SIG-M5 treated with dmso at 0.1 percent for 504 hours (cell line): Measurements from ENCODE around the gene ABCA2.
"Not testable (repeated sequence)": the region's sequence is repeated elsewhere in the genome, so short reads cannot be mapped to it uniquely, and the experiment has no call there.

Source experiments
- DNase-seq: peaks from one replicate; lab custom pipeline; 2025; ENCODE audit not compliant: unreplicated experiment; lab: John Stamatoyannopoulos, UW

Gene ABCA2

DNA sequence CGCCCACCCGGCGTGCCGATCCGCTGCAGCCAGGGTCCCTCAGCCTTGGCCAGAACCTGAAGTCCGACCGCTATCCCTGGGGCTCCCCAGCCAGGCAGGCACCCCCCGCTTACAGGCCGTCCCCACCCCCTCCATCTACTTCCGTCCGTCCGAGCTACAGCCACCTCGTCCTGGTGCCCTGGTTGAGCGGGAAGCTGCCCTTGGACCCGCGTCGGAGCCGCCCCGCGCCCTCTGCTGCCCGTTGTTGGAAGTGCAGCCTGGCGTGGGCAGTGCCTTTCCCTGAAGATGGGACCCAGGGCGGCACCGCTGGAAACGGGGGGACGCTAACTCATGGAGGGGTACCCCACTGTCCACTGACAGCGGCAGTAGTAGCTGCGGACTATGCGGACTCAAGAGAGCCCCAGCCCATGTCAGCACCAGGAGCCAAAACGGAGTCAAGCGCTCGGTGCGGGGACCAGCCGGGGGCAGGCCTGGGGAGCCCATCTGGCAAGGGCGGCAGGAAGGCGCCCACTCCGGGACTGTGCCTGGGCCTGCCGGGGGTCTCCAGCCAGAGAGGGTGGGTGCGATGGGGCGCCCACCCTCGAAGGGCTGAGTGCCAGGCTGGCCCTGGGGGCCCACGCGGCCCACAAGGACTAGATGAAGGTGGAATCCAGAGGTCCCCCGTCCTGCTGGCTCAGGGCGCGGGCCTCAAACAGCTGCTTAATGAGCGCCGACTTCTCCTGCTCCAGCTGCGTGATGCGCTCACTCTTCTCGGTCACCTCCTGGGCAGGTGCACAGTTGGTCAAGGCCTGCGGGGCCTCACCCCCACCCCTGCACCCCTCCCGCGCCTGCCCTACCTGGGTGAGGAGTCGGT lies 36.2 kb upstream of the ABCA2 start:
- peak; percentile 31 for DNase-seq

GRCh38 chr9:137063311-137064026 lies 35.4 kb upstream of the ABCA2 start:
- no peak for DNase-seq

DNA sequence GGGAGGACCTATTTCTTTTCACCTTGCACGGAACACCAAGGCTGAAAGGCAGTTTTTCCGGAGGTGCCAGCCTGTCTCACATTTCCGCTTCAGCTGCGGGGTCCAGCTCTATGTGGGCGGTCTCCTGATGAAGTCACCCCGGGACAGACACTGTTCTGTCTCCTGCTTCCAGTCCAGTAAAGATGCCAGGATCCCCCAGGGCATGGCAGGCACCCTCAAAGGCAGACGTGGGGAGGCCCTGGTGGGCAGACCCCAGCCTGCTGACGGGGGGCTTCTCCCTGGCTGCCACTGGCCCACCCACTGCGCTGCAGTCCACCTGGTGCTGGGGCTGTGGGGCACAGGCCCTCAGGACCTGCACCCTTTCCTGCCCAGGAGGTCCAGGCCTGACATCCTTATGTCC lies 34.8 kb upstream of the ABCA2 start:
- not testable (repeated sequence) for DNase-seq

- no peak for DNase-seq
Observed at GRCh38 chr9:137062384-137062783, 34.3 kb upstream of the ABCA2 start.

DNA sequence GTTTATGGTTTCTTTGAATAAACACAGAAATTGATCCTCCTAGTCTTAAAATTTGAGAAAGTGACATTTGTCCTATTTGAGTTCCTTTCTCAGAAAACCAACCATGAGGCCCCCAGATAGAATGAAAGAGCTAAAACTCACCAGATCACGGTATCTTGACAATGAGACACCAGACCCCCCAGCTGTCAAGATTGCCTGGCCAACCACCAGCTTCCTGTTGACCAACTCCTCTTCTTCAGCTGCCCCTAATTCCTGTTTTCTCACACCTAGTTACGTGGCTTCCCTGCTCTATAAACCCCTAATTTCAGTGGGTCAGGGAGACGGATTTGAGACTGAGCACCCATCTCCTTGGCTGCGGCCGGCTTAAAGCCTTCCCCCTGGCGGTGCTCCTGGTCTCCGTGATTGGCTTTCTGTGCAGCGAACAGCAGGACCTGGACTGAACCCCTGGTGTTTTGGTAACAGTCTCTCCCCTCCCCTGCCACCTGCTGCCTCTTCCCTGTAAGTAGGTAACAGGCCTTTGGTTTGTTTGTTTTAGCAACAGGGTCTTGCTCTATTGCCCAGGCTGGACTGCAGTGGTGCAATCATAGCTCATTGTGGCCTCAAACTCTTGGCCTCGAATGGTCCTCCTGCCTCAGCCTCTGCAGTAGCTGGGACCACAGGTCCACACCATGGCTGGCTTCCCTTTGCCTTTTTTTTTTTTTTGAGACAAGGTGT lies 30.6 kb upstream of the ABCA2 start:
- DNase-seq, result no peak

- no peak for DNase-seq
Observed at GRCh38 chr9:137057545-137057944, 29.5 kb upstream of the ABCA2 start.

DNA sequence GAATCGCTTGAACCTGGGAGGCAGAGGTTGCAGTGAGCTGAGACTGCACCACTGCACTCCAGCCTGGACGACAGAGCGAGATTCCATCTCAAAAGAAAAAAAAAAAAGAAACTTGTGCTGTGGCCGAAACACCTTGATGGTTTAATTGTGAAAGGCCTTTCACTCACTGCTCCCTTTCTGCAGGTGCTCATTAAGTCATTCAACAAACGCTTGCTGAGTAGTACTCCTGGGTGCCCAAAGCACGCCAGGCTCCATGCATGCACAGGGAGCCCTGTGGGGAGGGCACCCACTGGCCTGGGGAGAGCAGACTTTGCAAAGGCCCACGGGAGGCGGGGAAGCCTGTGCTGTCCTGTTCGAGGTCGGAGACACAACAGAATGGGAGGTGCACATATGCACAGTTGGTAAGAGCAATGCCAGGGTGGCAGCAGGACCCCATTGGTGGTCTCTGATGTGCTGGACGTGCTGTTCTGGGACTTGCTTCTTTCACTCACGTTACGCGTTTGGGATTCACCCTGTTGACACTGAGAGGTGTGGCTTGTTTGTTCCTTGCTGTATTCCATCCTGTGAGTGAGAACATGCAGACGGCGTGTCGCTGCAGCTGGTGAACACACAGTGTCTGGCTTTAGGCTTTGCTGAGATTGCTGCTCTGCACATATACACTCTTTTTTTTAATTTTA lies 28.8 kb upstream of the ABCA2 start:
- DNase-seq, result no peak

- no peak for DNase-seq
Observed at GRCh38 chr9:137055385-137056364, 27.6 kb upstream of the ABCA2 start.

GRCh38 chr9:137054932-137055384 lies 26.9 kb upstream of the ABCA2 start:
- DNase-seq, result no peak

GRCh38 chr9:137053944-137054931 lies 26.2 kb upstream of the ABCA2 start, which contains the start of gene ENTPD2:
ENTPD2 (minus strand) TSS chr9:137054061; CDS start chr9:137053997, 64 bp downstream.
- DNase-seq, result no peak

GRCh38 chr9:137052998-137053943 lies 25.2 kb upstream of the ABCA2 start:
- no peak for DNase-seq

GRCh38 chr9:137052293-137052692 lies 24.3 kb upstream of the ABCA2 start:
- no peak for DNase-seq

- no peak for DNase-seq
Observed at GRCh38 chr9:137051145-137051724, 23.2 kb upstream of the ABCA2 start.

DNA sequence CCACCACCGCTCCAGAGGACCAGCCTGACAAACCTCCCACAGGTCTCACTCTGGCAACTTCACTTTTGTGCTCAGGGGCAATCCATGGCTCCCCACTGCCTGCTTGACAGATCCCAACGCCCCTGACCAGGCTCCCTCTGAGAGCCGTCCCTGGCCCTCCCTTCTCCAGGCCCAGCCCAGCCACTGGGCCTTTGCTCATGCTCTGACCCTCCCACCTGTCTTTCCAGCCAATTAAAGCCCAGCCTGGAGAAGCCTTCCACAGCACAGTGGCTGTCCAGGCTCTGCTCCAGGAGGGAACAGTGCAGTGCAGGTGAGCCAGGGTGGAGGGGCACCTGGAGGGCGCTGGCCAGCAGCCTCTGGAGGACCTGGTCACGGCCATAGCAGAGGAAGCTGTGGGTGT lies 22.5 kb upstream of the ABCA2 start:
- DNase-seq, result no peak

DNA sequence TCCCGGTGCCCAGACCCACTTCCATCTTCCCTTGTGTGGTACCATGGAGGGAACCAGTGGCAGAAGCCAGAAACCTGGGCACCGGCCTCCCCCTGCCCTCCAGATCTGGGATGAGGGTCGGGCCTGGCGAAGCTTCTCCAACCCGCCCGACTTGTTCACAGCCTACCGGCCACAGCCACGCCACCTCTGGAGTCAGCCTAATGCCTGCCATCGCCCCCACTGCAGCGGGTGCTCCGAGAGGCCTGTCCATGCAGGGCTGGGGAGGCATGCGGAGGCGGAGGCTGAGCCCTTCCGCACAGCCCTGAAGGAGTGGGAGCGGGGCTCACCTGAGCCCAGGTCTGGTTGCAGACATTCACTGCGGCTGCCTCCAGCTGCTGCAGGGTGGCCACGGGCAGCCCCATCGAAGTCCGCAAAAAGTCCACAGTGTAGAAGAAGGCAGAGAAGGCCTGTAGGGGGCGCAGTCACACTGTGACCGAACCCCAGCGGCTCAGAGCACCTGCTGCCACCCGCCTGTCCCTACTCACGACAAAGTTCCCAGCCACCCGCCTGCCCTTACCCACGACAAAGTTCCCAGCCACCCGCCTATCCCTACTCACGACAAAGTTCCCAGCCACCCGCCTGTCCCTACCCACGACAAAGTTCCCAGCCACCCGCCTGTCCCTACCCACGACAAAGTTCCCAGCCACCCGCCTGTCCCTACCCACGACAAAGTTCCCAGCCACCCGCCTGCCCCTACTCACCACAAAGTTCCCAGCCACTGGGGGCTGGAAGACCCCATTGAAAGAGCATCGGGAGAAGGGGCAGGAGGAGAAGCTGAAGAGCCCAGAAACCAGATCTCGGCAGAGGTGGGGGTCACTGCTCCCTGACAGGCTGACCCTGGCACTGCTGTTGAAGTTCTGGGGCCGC lies 21.8 kb upstream of the ABCA2 start:
- DNase-seq, result peak; percentile 25
